ENCODE data around the gene PHACTR1. TPM values are rescaled to one million over a fixed set of nuclear protein-coding genes. Genes with fewer than 3 reads are reported as not detected.

PHACTR1 gene
- total and polyA plus RNA-seq, 9 of the 15 experiments (the other 6 are each of a cell fraction or from before 2014, with no cell fraction given), result 11.5 to 32.6 (median 22.0) TPM

DNA sequence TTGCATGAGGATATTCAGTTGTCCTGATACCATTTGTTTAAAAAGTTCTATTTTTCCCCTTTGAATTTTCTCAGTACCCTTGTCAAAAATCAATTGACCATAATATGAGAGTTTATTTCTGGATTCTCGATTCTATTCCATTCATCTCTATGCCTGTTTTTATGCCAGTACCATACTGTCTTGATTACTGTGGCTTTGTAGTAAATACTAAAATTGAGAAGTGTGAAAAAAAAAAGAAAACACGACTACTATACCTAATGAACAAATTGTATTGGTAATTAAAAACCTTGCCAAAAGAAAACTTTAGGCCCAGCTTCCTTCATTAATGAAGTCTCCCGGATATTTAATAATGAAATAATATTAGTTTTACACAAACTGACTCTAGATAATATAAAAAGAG lies 426.0 kb downstream of the PHACTR1 start:
- ChIA-PET CTCF (ENCODE audit: low intra/inter-chr PET ratio) (no interaction called here), POLR2A (no interaction called here)
- Histone ChIP-seq H2AFZ (ENCODE audit: low read depth, low read length) (no peak overlapping the region), H3K9ac (ENCODE audit: insufficient read depth in 1 of 2, low read depth in 2 of 2, low read length in 2 of 2) (no peak overlapping the region), H3K4me2 (ENCODE audit: insufficient read depth, low read length) (no peak overlapping the region), H3K9me1 (ENCODE audit: control insufficient read depth, insufficient read depth, low read length) (no peaks in the 10 kb centered on the region), H3K79me2 (ENCODE audit: control insufficient read depth, insufficient read depth, low read length) (no peaks in the 10 kb centered on the region), H4K20me1 (replicated peaks; ENCODE audit: control insufficient read depth, insufficient read depth, low read length) (no peaks in the 10 kb centered on the region), H3K4me1 (replicated peaks in 1 of 2; ENCODE audit: control insufficient read depth in 2 of 2, insufficient read depth in 2 of 2, low read length in 2 of 2) (no peaks in the 10 kb centered on the region), H3K4me3 (no peak overlapping the region), H3K27ac (ENCODE audit: extremely low read depth, low read depth, low read length) (no peak overlapping the region), H3K27me3 (ENCODE audit: control insufficient read depth in 2 of 2, insufficient read depth in 2 of 2, low read length in 2 of 2) (peaks cover 0 to 3% of the 10 kb centered on the region in 2 experiments; a peak in 1 of 5 replicates), H3K36me3 (ENCODE audit: control insufficient read depth, insufficient read depth, low read length) (no peaks in the 10 kb centered on the region), H3K9me3 (replicated peaks; ENCODE audit: control insufficient read depth, insufficient read depth, low read depth, low read length) (no peaks in the 10 kb centered on the region)
- TF ChIP-seq, protein P1, sequence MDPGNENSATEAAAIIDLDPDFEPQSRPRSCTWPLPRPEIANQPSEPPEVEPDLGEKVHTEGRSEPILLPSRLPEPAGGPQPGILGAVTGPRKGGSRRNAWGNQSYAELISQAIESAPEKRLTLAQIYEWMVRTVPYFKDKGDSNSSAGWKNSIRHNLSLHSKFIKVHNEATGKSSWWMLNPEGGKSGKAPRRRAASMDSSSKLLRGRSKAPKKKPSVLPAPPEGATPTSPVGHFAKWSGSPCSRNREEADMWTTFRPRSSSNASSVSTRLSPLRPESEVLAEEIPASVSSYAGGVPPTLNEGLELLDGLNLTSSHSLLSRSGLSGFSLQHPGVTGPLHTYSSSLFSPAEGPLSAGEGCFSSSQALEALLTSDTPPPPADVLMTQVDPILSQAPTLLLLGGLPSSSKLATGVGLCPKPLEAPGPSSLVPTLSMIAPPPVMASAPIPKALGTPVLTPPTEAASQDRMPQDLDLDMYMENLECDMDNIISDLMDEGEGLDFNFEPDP (CRISPR knock-in tag; IDR thresholded peaks at IDR 0.05), result no peak
- no peak for TF ChIP-seq SMARCE1 (IDR thresholded peaks at IDR 0.05)
- no peak for TF ChIP-seq CC2D1A (IDR thresholded peaks at IDR 0.05)
- no peak for TF ChIP-seq SMARCB1 (IDR thresholded peaks at IDR 0.05; ENCODE audit: insufficient read length, low read depth)
- TF ChIP-seq ZNF445 (CRISPR knock-in tag; IDR thresholded peaks at IDR 0.05; ENCODE audit: low read depth), result no peak
- TF ChIP-seq SMAD3 (CRISPR knock-in tag; conservative IDR thresholded peaks at IDR 0.05), result no peak
- TF ChIP-seq ZNF408 (CRISPR knock-in tag; IDR thresholded peaks at IDR 0.05; ENCODE audit: low read depth), result no peak
- no peak for TF ChIP-seq BMI1 (IDR thresholded peaks at IDR 0.05; ENCODE audit: low read length)
- no peak for TF ChIP-seq ZNF589 (CRISPR knock-in tag; IDR thresholded peaks at IDR 0.05; ENCODE audit: low read depth)
- TF ChIP-seq RBM15 (IDR thresholded peaks at IDR 0.05; ENCODE audit: insufficient read depth, low read length), result no peak
- no peak for TF ChIP-seq GTF2E2 (tag; IDR thresholded peaks at IDR 0.05)
- TF ChIP-seq, protein P2, sequence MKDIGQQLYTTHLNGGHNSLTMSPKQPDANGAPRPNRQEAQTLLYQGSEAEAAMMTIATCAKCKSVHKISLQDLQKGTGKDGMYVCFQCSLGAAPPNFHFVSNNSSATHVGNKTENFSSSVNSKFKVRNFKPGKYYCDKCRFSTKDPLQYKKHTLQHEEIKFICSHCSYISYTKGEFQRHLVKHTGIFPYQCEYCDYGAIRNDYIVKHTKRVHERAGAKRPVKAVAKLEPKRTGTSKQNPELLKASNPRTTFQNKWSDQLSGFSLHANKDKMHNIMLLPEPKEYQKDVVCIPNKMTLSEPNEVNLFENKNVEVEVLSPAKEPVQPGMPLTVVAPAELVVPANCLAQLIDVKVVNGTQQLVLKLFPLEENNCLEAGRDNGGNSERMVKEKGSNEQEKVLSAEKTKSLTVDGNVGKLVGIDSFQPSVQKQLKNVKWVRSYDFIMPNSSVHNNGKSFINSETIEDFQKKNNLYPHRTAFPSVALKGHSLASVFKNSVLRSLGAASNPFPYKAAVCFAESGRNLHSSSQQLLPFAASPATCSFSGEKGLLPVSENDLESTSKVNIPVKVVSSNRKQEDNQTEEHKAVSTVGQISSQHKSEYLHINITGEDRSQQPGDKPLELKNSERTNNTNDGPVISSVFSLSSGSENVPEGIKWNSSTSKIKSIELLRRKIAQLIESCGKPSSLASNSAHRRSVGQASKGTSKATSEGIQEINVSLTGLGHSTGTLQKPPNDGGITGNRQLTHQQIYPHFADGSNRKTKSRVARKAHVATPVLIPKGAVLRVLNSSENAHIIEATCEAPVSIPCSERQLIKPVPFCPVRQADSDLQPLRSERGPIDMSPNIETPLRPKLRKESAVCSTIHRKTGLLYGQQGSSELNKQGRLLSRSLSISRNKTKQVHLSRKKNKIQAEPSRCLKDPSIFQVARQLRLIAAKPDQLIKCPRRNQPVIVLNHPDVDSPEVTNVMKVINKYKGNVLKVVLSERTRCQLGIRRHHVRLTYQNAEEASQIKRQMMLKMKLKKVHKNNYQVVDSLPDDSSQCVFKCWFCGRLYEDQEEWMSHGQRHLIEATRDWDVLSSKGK (CRISPR knock-in tag; IDR thresholded peaks at IDR 0.05), result no peak
- no peak for TF ChIP-seq E2F4 (CRISPR knock-in tag; IDR thresholded peaks at IDR 0.05; ENCODE audit: low read depth)
- no peak for FAIRE-seq
- intact Hi-C loops (cut with micrococcal nuclease), result no loop called here
- no peak for ATAC-seq
- in situ Hi-C loops (cut with MboI), result no loop called here
- no peak for DNase-seq (ENCODE audit: extremely low read depth in 1 of 4, low spot score in 3 of 4)
- no TSS peak for BruUV-seq (replicated peaks)
- WGBS (ENCODE audit: insufficient coverage, low coverage, missing lambda C conversion rate), result 2% methylated on average over 3 of the region's 3 CpGs
